Adrenal gland (tissue), 12 donors: ENCODE data around the gene UCP3. TPM values are rescaled to one million over a fixed set of nuclear protein-coding genes. Genes with fewer than 3 reads are reported as not detected.

Experiments used
- polyA plus RNA-seq, 3 donors: library from polyadenylated mRNA; stranded (reverse); fragments of 200-250 nt in 2 of 3; fragments of 350-450 nt in 1 of 3; fragmentation: Illumina TruSeq in 1 of 3; extraction: RNeasy Lipid Tissue Mini Kit (QIAGEN cat#74804) in 1 of 3; gene quantifications; one replicate each; pipeline ENCODE4 v1.2.3, GENCODE V29; 2013 to 2014
- total RNA-seq, 9 donors: library from RNA; depleted of rRNA in 4 of 9; stranded (reverse); fragments of >200 nt in 4 of 9; fragments of 120-200 nt in 1 of 9; fragmentation: NEBNext Ultra II Directional in 1 of 9; extraction: Animal tissue kit (Norgen Biotek cat#: 25700) in 1 of 9; gene quantifications; one replicate each; pipeline versions ENCODE4 v1.1.0 to v1.2.4, GENCODE V29; 2013 to 2023
- donor health status: healthy with polysubstance abuse.
- donor health status: Bipolar disorder and iron deficiency.
- donor health status: DM: yes; HTN: yes; CAD: no.
- donor health status: DM: no; HTN: no; CAD: no.
- donor health status: DM: no; HTN: no; CAD: no.
- donor health status: DM: yes; HTN: yes; CAD: no.

UCP3 gene
- total and polyA plus RNA-seq, 12 donors = 0.36 to 6.3 (median 1.4) TPM

Other genes with a start within 250 kb of the UCP3 start
- 100 to 1,000 TPM in 8 of 9 donors, 10 to 100 TPM in 1; 93.6 to 283 (median 141) TPM for gene RAB6A, start 248.0 kb downstream of the UCP3 start, total RNA-seq
- 100 to 1,000 TPM in 1 of 3 donors, 10 to 100 TPM in 2; 27.8 to 277 (median 40.5) TPM for gene RAB6A, start 248.0 kb downstream of the UCP3 start, polyA plus RNA-seq
- gene MRPL48, start 221.2 kb downstream of the UCP3 start, total RNA-seq = 10 to 100 TPM; 13.6 to 75.3 (median 30.1) TPM
- 10 to 100 TPM; 31.7 to 59.5 (median 32.3) TPM for gene MRPL48, start 221.2 kb downstream of the UCP3 start, polyA plus RNA-seq
- 100 to 1,000 TPM; 103 to 195 (median 135) TPM for gene COA4, start 132.2 kb downstream of the UCP3 start, total RNA-seq
- gene COA4, start 132.2 kb downstream of the UCP3 start, polyA plus RNA-seq = 100 to 1,000 TPM in 2 of 3 donors, 10 to 100 TPM in 1; 82.3 to 251 (median 114) TPM
- 10 to 100 TPM; 14.2 to 38.2 (median 29.1) TPM for gene PAAF1, start 132.1 kb downstream of the UCP3 start, total RNA-seq
- 10 to 100 TPM; 24.8 to 55.9 (median 25.1) TPM for gene PAAF1, start 132.1 kb downstream of the UCP3 start, polyA plus RNA-seq
- under 1 TPM in 5 of 9 donors, not detected in 4; 0.14 to 0.65 (median 0.57) TPM for gene DNAJB13, start 58.1 kb downstream of the UCP3 start, total RNA-seq
- gene DNAJB13, start 58.1 kb downstream of the UCP3 start, polyA plus RNA-seq = under 1 TPM; 0.16 to 0.34 (median 0.27) TPM
- gene UCP2, start 26.2 kb downstream of the UCP3 start, total RNA-seq = 100 to 1,000 TPM in 1 of 9 donors, 10 to 100 TPM in 8; 12.4 to 117 (median 37.6) TPM
- 10 to 100 TPM; 26.0 to 91.3 (median 44.2) TPM for gene UCP2, start 26.2 kb downstream of the UCP3 start, polyA plus RNA-seq
- gene C2CD3, start 161.9 kb upstream of the UCP3 start, total RNA-seq = 10 to 100 TPM; 15.4 to 42.8 (median 28.1) TPM
- 10 to 100 TPM; 14.5 to 23.7 (median 21.7) TPM for gene C2CD3, start 161.9 kb upstream of the UCP3 start, polyA plus RNA-seq
- 10 to 100 TPM; 29.6 to 71.6 (median 47.5) TPM for gene PPME1, start 162.2 kb upstream of the UCP3 start, total RNA-seq
- gene PPME1, start 162.2 kb upstream of the UCP3 start, polyA plus RNA-seq = 10 to 100 TPM; 47.8 to 61.7 (median 48.7) TPM